Head of caudate nucleus (tissue), 42 donors: ENCODE data around the gene RMC1.
"Not testable (repeated sequence)": the region's sequence is repeated elsewhere in the genome, so short reads cannot be mapped to it uniquely, and the experiment has no call there.

Source experiments
- DNase-seq, 42 donors: peaks; one replicate each; pipeline versions ENCODE4 v3.0.0 to v3.0.0-alpha.2; 2020 to 2021; ENCODE audit warnings: mixed read lengths in 7 of 42
- intact Hi-C: fragments of 100-400 bp; cut with DNase I; formaldehyde crosslinking; loops from one replicate; pipeline ENCODE4 v1.15.0; 2022

RMC1 gene

GRCh38 chr18:23573626-23574431, 70.5 kb downstream of the RMC1 start:
- intact Hi-C loops = no loop called here
- peak in 1 of 42 donors; percentile 46 for DNase-seq

- intact Hi-C loops = no loop called here
- DNase-seq = no peak
Observed at GRCh38 chr18:23574611-23575308, 71.4 kb downstream of the RMC1 start.

- DNase-seq = no peak
- intact Hi-C loops = no loop called here
Observed at GRCh38 chr18:23575309-23575651, 72.0 kb downstream of the RMC1 start.

- DNase-seq, intact Hi-C loops: not testable (repeated sequence)
Observed at GRCh38 chr18:23577521-23577920, 74.2 kb downstream of the RMC1 start.

GRCh38 chr18:23578067-23578701, 74.9 kb downstream of the RMC1 start:
- intact Hi-C loops = no loop called here
- DNase-seq = no peak

- peak in 9 of 42 donors; percentile 24 to 57 (median 39) for DNase-seq
- intact Hi-C loops = no loop called here
Observed at GRCh38 chr18:23578891-23579653, 75.8 kb downstream of the RMC1 start.

- DNase-seq = no peak
- intact Hi-C loops = no loop called here
Observed at GRCh38 chr18:23580677-23581367, 77.5 kb downstream of the RMC1 start.
